ENCODE data around the gene HADHA.

DNA sequence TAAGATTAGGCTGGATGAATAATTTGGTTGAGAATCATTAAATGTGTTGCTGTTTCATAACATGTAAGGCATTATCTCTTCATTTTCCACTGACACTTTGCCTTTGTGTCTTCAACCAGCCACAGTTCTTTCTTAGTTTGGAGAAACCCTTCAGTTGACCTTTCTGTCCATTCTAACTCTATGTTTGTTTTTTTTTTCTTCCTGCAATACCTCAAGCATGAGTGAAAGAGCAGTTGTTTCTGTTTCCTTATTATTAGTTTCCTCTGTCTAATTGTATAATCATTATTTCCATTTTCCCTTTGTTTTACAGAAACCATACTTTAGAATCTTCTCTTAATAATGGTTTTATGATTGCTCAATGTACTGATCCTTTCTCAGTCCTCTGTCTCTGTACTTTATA, 25.9 kb upstream of the HADHA start:
- TF ChIP-seq, protein P1, sequence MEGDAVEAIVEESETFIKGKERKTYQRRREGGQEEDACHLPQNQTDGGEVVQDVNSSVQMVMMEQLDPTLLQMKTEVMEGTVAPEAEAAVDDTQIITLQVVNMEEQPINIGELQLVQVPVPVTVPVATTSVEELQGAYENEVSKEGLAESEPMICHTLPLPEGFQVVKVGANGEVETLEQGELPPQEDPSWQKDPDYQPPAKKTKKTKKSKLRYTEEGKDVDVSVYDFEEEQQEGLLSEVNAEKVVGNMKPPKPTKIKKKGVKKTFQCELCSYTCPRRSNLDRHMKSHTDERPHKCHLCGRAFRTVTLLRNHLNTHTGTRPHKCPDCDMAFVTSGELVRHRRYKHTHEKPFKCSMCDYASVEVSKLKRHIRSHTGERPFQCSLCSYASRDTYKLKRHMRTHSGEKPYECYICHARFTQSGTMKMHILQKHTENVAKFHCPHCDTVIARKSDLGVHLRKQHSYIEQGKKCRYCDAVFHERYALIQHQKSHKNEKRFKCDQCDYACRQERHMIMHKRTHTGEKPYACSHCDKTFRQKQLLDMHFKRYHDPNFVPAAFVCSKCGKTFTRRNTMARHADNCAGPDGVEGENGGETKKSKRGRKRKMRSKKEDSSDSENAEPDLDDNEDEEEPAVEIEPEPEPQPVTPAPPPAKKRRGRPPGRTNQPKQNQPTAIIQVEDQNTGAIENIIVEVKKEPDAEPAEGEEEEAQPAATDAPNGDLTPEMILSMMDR (IDR thresholded peaks at IDR 0.05): no peak
- TF ChIP-seq POLR2AphosphoS5 (IDR thresholded peaks at IDR 0.05) (no peak), EP300 (IDR thresholded peaks at IDR 0.05; ENCODE audit: low read depth) (no peak)

All from transverse colon (tissue), 4 donors.